Activated CD4-positive, alpha-beta T cell treated with anti-CD3 and anti-CD28 coated beads, Interleukin-2, amount 10 ng/mL, durations not matched to agents 7 days and 5 days (primary cell): ENCODE data around the gene CMPK2. TPM values are rescaled to one million over a fixed set of nuclear protein-coding genes. Genes with fewer than 3 reads are reported as not detected.
A peak's percentile ranks its signal among the peaks of the same experiment; 100 is the strongest.

Source experiments
- CTCF ChIA-PET: fragments of 350-600 bp; sonication (Branson Sonifier 250); formaldehyde crosslinking; loops from one replicate; lab custom pipeline; 2021; ENCODE audit warnings: antibody characterized with exemption; lab: Charles Lee
- POLR2A ChIA-PET: fragments of 350-600 bp; sonication (Branson Sonifier 250); formaldehyde crosslinking; loops from one replicate; lab custom pipeline; 2021; ENCODE audit warnings: antibody characterized with exemption; lab: Charles Lee
- DNase-seq: peaks from one replicate; pipeline ENCODE4 v3.0.0-alpha.2; 2020
- H3K27ac Mint-ChIP-seq: one replicate; pipeline ENCODE4 v1.8.0; 2021; ENCODE audit warnings: mild to moderate bottlenecking, moderate library complexity, mixed read lengths
- H3K27me3 Mint-ChIP-seq: one replicate; pipeline ENCODE4 v1.8.0; 2021; ENCODE audit warnings: mixed read lengths
- H3K36me3 Mint-ChIP-seq: one replicate; pipeline ENCODE4 v1.8.0; 2021; ENCODE audit warnings: low read depth, mixed read lengths
- H3K4me1 Mint-ChIP-seq: one replicate; pipeline ENCODE4 v1.8.0; 2021; ENCODE audit warnings: mixed read lengths
- H3K4me3 Mint-ChIP-seq: one replicate; pipeline ENCODE4 v1.8.0; 2021; ENCODE audit warnings: mild to moderate bottlenecking, moderate library complexity, mixed read lengths
- H3K9me3 Mint-ChIP-seq: one replicate; pipeline ENCODE4 v1.8.0; 2021; ENCODE audit warnings: mixed read lengths
- total RNA-seq, 2 experiments: library from RNA; stranded (reverse); gene quantifications; one replicate each; pipeline ENCODE4 v1.2.3, GENCODE V29; 2021

Gene CMPK2
- total RNA-seq, 2 experiments from 2014 or later = 94.3 to 96.0 TPM

DNA sequence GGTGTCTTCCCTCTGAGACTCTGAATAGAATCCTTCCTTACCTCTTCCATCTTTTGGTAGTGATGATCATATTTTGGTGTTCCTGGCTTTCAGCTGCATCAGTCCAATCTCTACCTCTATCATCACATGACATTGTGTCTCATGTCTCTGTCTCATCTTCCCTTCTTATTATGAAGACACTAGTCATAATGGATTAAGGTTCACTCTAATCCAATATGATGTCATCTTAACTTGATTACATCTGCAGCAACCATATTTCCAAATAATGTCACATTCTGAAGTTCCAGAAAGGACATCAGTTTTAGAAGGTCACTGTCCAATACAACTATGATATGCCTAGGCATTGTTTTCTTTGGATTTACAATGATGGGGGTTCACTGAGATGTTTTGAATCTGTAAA, 31.5 kb downstream of the CMPK2 start:
- POLR2A ChIA-PET = no interaction called here
- H3K27me3 Mint-ChIP-seq = peaks cover 2% of the 10 kb centered on the region
- DNase-seq = no peak
- CTCF ChIA-PET = interaction anchor here (1.3 kb wide), 1 partner anchor 31 kb away, joined by 3 read pairs; no protein-coding TSS in a partner anchor
- H3K4me1 Mint-ChIP-seq = peaks cover 36% of the 10 kb centered on the region
- peaks cover 83% of the 10 kb centered on the region for H3K36me3 Mint-ChIP-seq
- no peak overlapping the region for H3K4me3 Mint-ChIP-seq
- peaks cover 40% of the 10 kb centered on the region for H3K9me3 Mint-ChIP-seq
- H3K27ac Mint-ChIP-seq = no peak overlapping the region

GRCh38 chr2:6833300-6833604, 32.5 kb downstream of the CMPK2 start:
- POLR2A ChIA-PET = no interaction called here
- H3K4me3 Mint-ChIP-seq = peak overlapping the region; percentile 64

GRCh38 chr2:6832596-6833299, 33.0 kb downstream of the CMPK2 start:
- Mint-ChIP-seq H3K36me3 (peaks cover 76% of the 10 kb centered on the region), H3K4me3 (peak overlapping the region; percentile 64), H3K9me3 (peaks cover 38% of the 10 kb centered on the region), H3K27me3 (peaks cover 2% of the 10 kb centered on the region), H3K27ac (peak overlapping the region; percentile 86), H3K4me1 (peaks cover 42% of the 10 kb centered on the region)
- ChIA-PET CTCF (interaction anchor here (0.6 kb wide), 1 partner anchor 13 kb away, joined by 3 read pairs; no protein-coding TSS in a partner anchor), POLR2A (no interaction called here)
- no peak for DNase-seq

More at GRCh38 chr2:6833300-6833604, 32.5 kb downstream of the CMPK2 start:
- DNase-seq = peak; percentile 12
- Mint-ChIP-seq H3K9me3 (peaks cover 39% of the 10 kb centered on the region), H3K36me3 (peaks cover 80% of the 10 kb centered on the region), H3K4me1 (peaks cover 36% of the 10 kb centered on the region), H3K27ac (peak overlapping the region; percentile 86), H3K27me3 (peaks cover 2% of the 10 kb centered on the region)
- CTCF ChIA-PET = no interaction called here

DNA sequence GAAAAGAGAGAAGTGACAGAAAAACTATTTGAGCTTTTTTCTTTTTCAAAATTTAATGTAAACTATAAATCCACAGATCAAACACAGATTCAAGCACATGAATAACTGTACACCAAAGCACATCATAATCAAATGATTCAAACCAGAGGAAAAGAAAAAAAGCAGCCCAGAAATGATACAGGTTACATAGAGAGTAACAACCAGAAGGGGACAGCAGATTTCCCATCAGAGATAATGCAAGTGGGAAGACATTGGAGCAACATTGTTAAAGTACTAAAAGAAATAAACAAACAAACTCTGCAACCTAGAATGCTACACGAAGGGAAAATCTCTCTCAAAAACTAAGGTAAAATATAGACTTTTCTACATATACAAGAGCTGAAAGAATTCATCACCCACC, 34.5 kb downstream of the CMPK2 start:
- Mint-ChIP-seq H3K27me3 (peaks cover 2% of the 10 kb centered on the region), H3K4me1 (peaks cover 48% of the 10 kb centered on the region), H3K36me3 (peaks cover 64% of the 10 kb centered on the region), H3K9me3 (peaks cover 36% of the 10 kb centered on the region), H3K27ac (peak overlapping the region; percentile 21), H3K4me3 (no peak overlapping the region)
- ChIA-PET POLR2A (no interaction called here), CTCF (no interaction called here)
- no peak for DNase-seq

DNA sequence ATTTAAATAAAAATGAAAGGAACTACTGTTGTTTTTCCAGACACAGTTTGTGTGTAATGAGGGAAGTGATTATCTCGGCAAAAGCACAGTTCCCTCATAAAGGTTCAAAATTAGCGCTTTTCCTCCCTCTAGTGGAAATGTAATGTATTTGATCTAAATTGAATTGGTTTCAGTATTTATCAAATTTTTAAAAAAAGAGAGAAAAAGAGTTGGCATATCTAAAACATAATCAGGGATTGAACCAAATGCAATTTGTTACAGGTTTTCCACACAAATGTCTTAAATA, 37.5 kb downstream of the CMPK2 start:
- peak overlapping the region; percentile 20 for H3K27ac Mint-ChIP-seq
- CTCF ChIA-PET = no interaction called here
- H3K36me3 Mint-ChIP-seq = peaks cover 36% of the 10 kb centered on the region
- no peak overlapping the region for H3K4me3 Mint-ChIP-seq
- H3K9me3 Mint-ChIP-seq = peaks cover 21% of the 10 kb centered on the region
- peaks cover 32% of the 10 kb centered on the region for H3K4me1 Mint-ChIP-seq
- H3K27me3 Mint-ChIP-seq = peaks cover 2% of the 10 kb centered on the region
- POLR2A ChIA-PET = no interaction called here
- DNase-seq = no peak

- peaks cover 2% of the 10 kb centered on the region for H3K27me3 Mint-ChIP-seq
- POLR2A ChIA-PET = interaction anchor here (0.7 kb wide), 1 partner anchor 623 kb away, joined by 3 read pairs; no protein-coding TSS in a partner anchor
- peaks cover 31% of the 10 kb centered on the region for H3K36me3 Mint-ChIP-seq
- peaks cover 17% of the 10 kb centered on the region for H3K9me3 Mint-ChIP-seq
- CTCF ChIA-PET = interaction anchor here (0.7 kb wide), 1 partner anchor 44 kb away, joined by 3 read pairs; no protein-coding TSS in a partner anchor
- peaks cover 27% of the 10 kb centered on the region for H3K4me1 Mint-ChIP-seq
- H3K4me3 Mint-ChIP-seq = no peak overlapping the region
- H3K27ac Mint-ChIP-seq = peak overlapping the region; percentile 20
- DNase-seq = no peak
Measured at GRCh38 chr2:6827566-6828298, 38.0 kb downstream of the CMPK2 start.

DNA sequence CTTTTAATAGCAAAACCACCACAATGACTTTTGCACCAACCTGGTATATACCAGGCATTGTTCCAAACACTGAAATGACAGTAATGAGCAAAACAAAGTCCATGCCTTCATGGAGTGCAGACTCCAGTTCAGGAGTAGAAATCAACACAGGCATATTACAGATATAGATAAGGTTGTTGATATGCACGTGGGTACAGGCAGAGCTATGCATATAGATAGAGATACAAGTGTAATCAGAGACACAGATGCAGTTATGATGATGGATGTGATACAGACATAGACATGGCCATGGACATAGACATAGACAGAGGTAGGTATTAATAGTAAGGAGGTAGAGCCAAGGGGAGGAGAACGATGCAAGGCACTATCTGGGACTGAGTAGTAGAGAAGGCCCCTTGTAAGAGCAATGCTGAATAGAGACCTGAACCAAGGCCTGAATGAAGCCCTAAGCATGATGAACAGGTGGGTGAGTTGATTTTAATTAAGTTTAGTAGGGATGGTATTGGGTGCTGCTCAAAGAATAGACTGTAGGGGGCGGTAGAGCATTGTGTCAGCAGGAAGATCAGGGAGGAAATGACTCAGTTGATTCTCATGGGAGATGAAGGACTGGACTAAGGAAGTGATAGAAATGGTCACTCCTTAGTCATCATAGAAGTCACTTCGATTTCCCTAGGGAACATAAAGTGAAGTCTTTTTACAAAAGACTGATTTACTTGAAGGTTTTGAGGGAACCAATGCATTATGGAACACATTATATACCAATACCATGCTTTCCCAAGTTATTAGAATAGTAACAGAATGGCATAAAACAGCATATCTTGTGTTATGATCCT, 39.4 kb downstream of the CMPK2 start:
- Mint-ChIP-seq H3K4me3 (no peak overlapping the region), H3K36me3 (peaks cover 23% of the 10 kb centered on the region), H3K9me3 (peaks cover 13% of the 10 kb centered on the region), H3K27me3 (peaks cover 2% of the 10 kb centered on the region), H3K4me1 (peaks cover 19% of the 10 kb centered on the region), H3K27ac (no peak overlapping the region)
- DNase-seq = peak; percentile 71
- ChIA-PET CTCF (interaction anchor here (1.0 kb wide), 1 partner anchor 16 kb away, joined by 3 read pairs; no protein-coding TSS in a partner anchor), POLR2A (no interaction called here)

- Mint-ChIP-seq H3K9me3 (peaks cover 2% of the 10 kb centered on the region), H3K4me3 (no peak overlapping the region), H3K36me3 (peaks cover 11% of the 10 kb centered on the region), H3K27ac (no peak overlapping the region), H3K27me3 (no peaks in the 10 kb centered on the region), H3K4me1 (peaks cover 18% of the 10 kb centered on the region)
- ChIA-PET CTCF (no interaction called here), POLR2A (no interaction called here)
- DNase-seq = no peak
Measured at GRCh38 chr2:6824962-6825361, 40.7 kb downstream of the CMPK2 start.

DNA sequence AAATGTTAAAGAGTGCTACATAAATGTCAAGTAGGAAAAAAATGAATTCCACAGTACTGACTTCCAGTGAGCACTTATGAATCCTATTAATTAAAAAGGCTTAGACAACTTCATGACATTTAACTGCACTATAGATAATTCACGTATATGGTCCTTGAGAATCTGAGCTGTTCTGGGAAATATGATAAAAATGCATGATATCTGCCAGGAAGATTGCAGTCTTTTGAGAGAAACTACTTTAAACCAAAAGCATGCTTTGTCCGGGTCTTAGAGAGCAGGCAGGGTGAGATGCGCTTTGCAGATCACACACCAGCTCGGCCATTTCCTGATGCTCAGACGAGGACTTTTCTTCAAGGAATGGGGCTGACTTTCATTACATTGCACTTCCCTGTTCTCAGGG, 42.6 kb downstream of the CMPK2 start:
- CTCF ChIA-PET = interaction anchor here (0.7 kb wide), 1 partner anchor 180 kb away, joined by 3 read pairs; no protein-coding TSS in a partner anchor
- no peaks in the 10 kb centered on the region for H3K9me3 Mint-ChIP-seq
- H3K36me3 Mint-ChIP-seq = no peaks in the 10 kb centered on the region
- no peaks in the 10 kb centered on the region for H3K27me3 Mint-ChIP-seq
- peaks cover 16% of the 10 kb centered on the region for H3K4me1 Mint-ChIP-seq
- DNase-seq = no peak
- H3K4me3 Mint-ChIP-seq = no peak overlapping the region
- no peak overlapping the region for H3K27ac Mint-ChIP-seq
- POLR2A ChIA-PET = no interaction called here

GRCh38 chr2:6822406-6822805, 43.3 kb downstream of the CMPK2 start:
- Mint-ChIP-seq H3K36me3 (no peaks in the 10 kb centered on the region), H3K27ac (no peak overlapping the region), H3K9me3 (no peaks in the 10 kb centered on the region), H3K4me1 (peaks cover 9% of the 10 kb centered on the region), H3K4me3 (no peak overlapping the region), H3K27me3 (no peaks in the 10 kb centered on the region)
- POLR2A ChIA-PET = no interaction called here
- CTCF ChIA-PET = no interaction called here
- DNase-seq = no peak

DNA sequence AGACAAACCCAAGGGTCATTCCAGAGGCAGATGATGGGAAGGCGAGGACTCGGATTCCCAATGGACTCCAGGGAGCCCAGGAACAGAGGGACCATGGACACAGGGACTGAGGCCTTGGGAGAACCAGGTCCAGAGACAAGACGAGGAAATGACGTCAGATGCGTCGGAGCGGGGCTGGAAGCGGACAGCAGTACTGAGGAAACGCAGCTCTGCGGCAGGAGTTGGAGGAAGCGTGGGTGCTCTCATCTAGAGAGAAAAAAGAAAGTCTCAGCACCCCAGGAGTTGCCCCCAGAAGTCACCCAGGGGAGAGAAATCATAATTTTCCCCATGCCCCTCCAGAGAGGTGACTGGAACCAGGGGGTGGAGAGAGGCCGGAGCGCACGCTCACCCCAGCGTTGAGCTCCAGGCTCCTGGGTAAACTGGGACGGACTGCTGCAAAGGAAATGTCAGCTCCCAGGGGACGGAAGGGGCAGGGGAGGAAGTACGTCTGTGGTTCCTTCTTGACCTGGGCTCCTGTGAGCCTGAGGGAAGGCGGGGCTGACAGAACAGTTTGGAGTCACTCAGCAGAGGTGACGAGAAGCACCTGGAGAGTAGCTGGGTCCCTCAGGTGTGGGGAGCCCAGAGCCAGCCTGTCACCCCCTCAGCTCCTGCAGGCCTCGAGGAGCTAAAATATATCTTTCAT, 44.7 kb downstream of the CMPK2 start:
- DNase-seq = no peak
- no peaks in the 10 kb centered on the region for H3K9me3 Mint-ChIP-seq
- ChIA-PET POLR2A (no interaction called here), CTCF (interaction anchor here (0.7 kb wide), 1 partner anchor 24 kb away, joined by 3 read pairs; no protein-coding TSS in a partner anchor)
- no peaks in the 10 kb centered on the region for H3K4me1 Mint-ChIP-seq
- H3K27me3 Mint-ChIP-seq = no peaks in the 10 kb centered on the region
- no peak overlapping the region for H3K27ac Mint-ChIP-seq
- H3K4me3 Mint-ChIP-seq = no peak overlapping the region
- H3K36me3 Mint-ChIP-seq = no peaks in the 10 kb centered on the region

DNA sequence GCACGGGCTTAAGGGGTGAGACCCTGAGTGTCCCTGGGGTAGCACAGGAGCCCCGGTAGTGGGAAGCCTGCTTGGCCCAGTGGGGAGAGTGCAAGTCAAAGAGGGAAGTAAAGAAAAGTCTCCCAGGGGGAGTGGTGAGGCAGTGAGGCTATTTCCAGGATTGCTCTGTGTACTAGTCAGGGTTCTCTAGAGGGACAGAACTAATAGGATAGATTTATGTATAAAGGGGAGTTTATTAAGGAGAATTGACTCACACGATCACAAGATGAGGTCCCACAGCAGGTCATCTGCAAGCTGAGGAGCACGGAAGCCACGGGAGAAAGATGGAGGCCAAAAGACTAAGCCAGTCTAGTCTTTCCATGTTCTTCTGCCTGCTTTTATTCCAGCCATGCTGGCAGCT, 45.5 kb downstream of the CMPK2 start:
- H3K4me3 Mint-ChIP-seq = no peak overlapping the region
- H3K9me3 Mint-ChIP-seq = no peaks in the 10 kb centered on the region
- CTCF ChIA-PET = no interaction called here

More for the DNA sequence above, 45.5 kb downstream of the CMPK2 start:
- DNase-seq = no peak
- Mint-ChIP-seq H3K36me3 (no peaks in the 10 kb centered on the region), H3K27ac (no peak overlapping the region), H3K4me1 (no peaks in the 10 kb centered on the region), H3K27me3 (peaks cover 3% of the 10 kb centered on the region)
- POLR2A ChIA-PET = no interaction called here
